Measurements from ENCODE around the gene DOK5. TPM values are rescaled to one million over a fixed set of nuclear protein-coding genes. Genes with fewer than 3 reads are reported as not detected.

The DOK5 gene
- total and polyA plus RNA-seq, 9 of the 15 experiments (the other 6 are each of a cell fraction or from before 2014, with no cell fraction given), result not detected

GRCh38 chr20:54566031-54566688 is 90.8 kb downstream of the DOK5 start:
- intact Hi-C loops (cut with micrococcal nuclease) (no loop called here), in situ Hi-C loops (cut with MboI) (no loop called here)
- FAIRE-seq (no peak), ATAC-seq (no peak), DNase-seq (ENCODE audit: extremely low read depth in 1 of 4, low spot score in 3 of 4) (no peak)
- Histone ChIP-seq H3K27ac (ENCODE audit: extremely low read depth, low read depth, low read length) (no peak overlapping the region), H3K9me3 (replicated peaks; ENCODE audit: control insufficient read depth, insufficient read depth, low read depth, low read length) (no peaks in the 10 kb centered on the region), H3K4me3 (no peak overlapping the region), H2AFZ (ENCODE audit: low read depth, low read length) (no peak overlapping the region), H3K36me3 (ENCODE audit: control insufficient read depth, insufficient read depth, low read length) (no peaks in the 10 kb centered on the region), H3K4me1 (replicated peaks in 1 of 2; ENCODE audit: control insufficient read depth in 2 of 2, insufficient read depth in 2 of 2, low read length in 2 of 2) (no peaks in the 10 kb centered on the region), H3K27me3 (ENCODE audit: control insufficient read depth in 2 of 2, insufficient read depth in 2 of 2, low read length in 2 of 2) (no peaks in the 10 kb centered on the region), H3K9me1 (ENCODE audit: control insufficient read depth, insufficient read depth, low read length) (no peaks in the 10 kb centered on the region), H3K79me2 (ENCODE audit: control insufficient read depth, insufficient read depth, low read length) (no peaks in the 10 kb centered on the region), H3K9ac (ENCODE audit: insufficient read depth in 1 of 2, low read depth in 2 of 2, low read length in 2 of 2) (no peak overlapping the region), H3K4me2 (ENCODE audit: insufficient read depth, low read length) (no peak overlapping the region), H4K20me1 (replicated peaks; ENCODE audit: control insufficient read depth, insufficient read depth, low read length) (no peaks in the 10 kb centered on the region)
- TF ChIP-seq BRF1 (IDR thresholded peaks at IDR 0.05; ENCODE audit: borderline replicate concordance, extremely low read depth, insufficient read length) (no peak), MED1 (CRISPR knock-in tag; IDR thresholded peaks at IDR 0.05; ENCODE audit: borderline replicate concordance) (no peak), SP2 (IDR thresholded peaks at IDR 0.05; ENCODE audit: extremely low read depth, low read depth, low read length, poor library complexity, severe bottlenecking) (no peak), ZFX (CRISPR knock-in tag; IDR thresholded peaks at IDR 0.05) (no peak), NCOA4 (IDR thresholded peaks at IDR 0.05; ENCODE audit: partially characterized antibody) (no peak), CCAR2 (IDR thresholded peaks at IDR 0.05; ENCODE audit: low read depth, low read length) (no peak), PHF8 (IDR thresholded peaks at IDR 0.05; ENCODE audit: borderline replicate concordance, low read length) (no peak), ZNF143 (CRISPR knock-in tag; IDR thresholded peaks at IDR 0.05) (no peak), FOXP1 (CRISPR knock-in tag; IDR thresholded peaks at IDR 0.05) (no peak), COPS2 (conservative IDR thresholded peaks at IDR 0.05) (no peak), ZFP91 (CRISPR knock-in tag; IDR thresholded peaks at IDR 0.05) (no peak), PURB (CRISPR knock-in tag; IDR thresholded peaks at IDR 0.05; ENCODE audit: low read depth) (no peak), NEUROD1 (IDR thresholded peaks at IDR 0.05; ENCODE audit: borderline replicate concordance, low read depth, low read length, partially characterized antibody) (no peak), NFE2 (IDR thresholded peaks at IDR 0.05; ENCODE audit: low read depth) (no peak), MITF (IDR thresholded peaks at IDR 0.05) (no peak)
- TF ChIP-seq, protein P1, sequence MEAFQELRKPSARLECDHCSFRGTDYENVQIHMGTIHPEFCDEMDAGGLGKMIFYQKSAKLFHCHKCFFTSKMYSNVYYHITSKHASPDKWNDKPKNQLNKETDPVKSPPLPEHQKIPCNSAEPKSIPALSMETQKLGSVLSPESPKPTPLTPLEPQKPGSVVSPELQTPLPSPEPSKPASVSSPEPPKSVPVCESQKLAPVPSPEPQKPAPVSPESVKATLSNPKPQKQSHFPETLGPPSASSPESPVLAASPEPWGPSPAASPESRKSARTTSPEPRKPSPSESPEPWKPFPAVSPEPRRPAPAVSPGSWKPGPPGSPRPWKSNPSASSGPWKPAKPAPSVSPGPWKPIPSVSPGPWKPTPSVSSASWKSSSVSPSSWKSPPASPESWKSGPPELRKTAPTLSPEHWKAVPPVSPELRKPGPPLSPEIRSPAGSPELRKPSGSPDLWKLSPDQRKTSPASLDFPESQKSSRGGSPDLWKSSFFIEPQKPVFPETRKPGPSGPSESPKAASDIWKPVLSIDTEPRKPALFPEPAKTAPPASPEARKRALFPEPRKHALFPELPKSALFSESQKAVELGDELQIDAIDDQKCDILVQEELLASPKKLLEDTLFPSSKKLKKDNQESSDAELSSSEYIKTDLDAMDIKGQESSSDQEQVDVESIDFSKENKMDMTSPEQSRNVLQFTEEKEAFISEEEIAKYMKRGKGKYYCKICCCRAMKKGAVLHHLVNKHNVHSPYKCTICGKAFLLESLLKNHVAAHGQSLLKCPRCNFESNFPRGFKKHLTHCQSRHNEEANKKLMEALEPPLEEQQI (IDR thresholded peaks at IDR 0.05), result no peak
- no TSS peak for BruUV-seq (replicated peaks)
- 3% methylated on average over 5 of the region's 5 CpGs for WGBS (ENCODE audit: insufficient coverage, low coverage, missing lambda C conversion rate)
- ChIA-PET CTCF (ENCODE audit: low intra/inter-chr PET ratio) (no interaction called here), POLR2A (no interaction called here)

Measured in K562 (cell line).